Heart left ventricle (tissue), 16 donors: ENCODE data around the gene ARID3A. TPM values are rescaled to one million over a fixed set of nuclear protein-coding genes. Genes with fewer than 3 reads are reported as not detected.

Source experiments
- ATAC-seq, 4 donors: fragments of 200-7000 bp; cut with Tn5 transposase; one replicate each; pipeline ENCODE4 v1.9.1; 2020 to 2022; ENCODE audit warnings: moderate library complexity in 4 of 4, mild to moderate bottlenecking in 3 of 4, moderate number of reproducible peaks in 1 of 4
- DNase-seq, 5 donors: peaks; one replicate each; pipeline ENCODE4 v3.0.0-alpha.2; 2020
- H3K27ac ChIP-seq, 12 donors: fragments of 200-600 bp; sonication (generic) in 4 of 12; one replicate each; pipeline versions ENCODE4 v1.5.0 to v1.8.0; 2016 to 2022; ENCODE audit warnings: mild to moderate bottlenecking in 2 of 12
- H3K27me3 ChIP-seq, 9 donors: fragments of 200-600 bp; sonication (generic) in 2 of 9; one replicate each; pipeline versions ENCODE4 v1.5.1 to v1.8.0; 2016 to 2022; ENCODE audit warnings: mild to moderate bottlenecking in 3 of 9
- H3K36me3 ChIP-seq, 9 donors: fragments of 200-600 bp; sonication (generic) in 2 of 9; one replicate each; pipeline versions ENCODE4 v1.5.0 to v1.8.0; 2018 to 2022; ENCODE audit warnings: mild to moderate bottlenecking in 2 of 9
- H3K4me1 ChIP-seq, 12 donors: fragments of 200-600 bp; sonication (generic) in 4 of 12; one replicate each; pipeline versions ENCODE4 v1.5.0 to v1.8.0; 2016 to 2022; ENCODE audit warnings: mild to moderate bottlenecking in 3 of 12
- H3K4me3 ChIP-seq, 12 donors: fragments of 200-600 bp; sonication (generic) in 4 of 12; one replicate each; pipeline versions ENCODE4 v1.5.0 to v1.8.0; 2017 to 2022; ENCODE audit warnings: mild to moderate bottlenecking in 9 of 12, moderate library complexity in 4 of 12
- H3K9me3 ChIP-seq, 12 donors: fragments of 200-600 bp; sonication (generic) in 4 of 12; one replicate each; pipeline versions ENCODE4 v1.5.0 to v1.8.0; 2016 to 2022; ENCODE audit warnings: mild to moderate bottlenecking in 1 of 12
- POLR2A ChIP-seq, 2 donors: fragments of 450-650 bp; IDR thresholded peaks; one replicate each; pipeline ENCODE4 v1.6.1; 2017; ENCODE audit warnings: antibody characterized with exemption in 2 of 2, mild to moderate bottlenecking in 2 of 2, moderate library complexity in 2 of 2
- WGBS, 4 donors: extraction: QIAGEN DNeasy Blood & Tissue Kit in 2 of 4; methylation state at CpG; one replicate each; pipeline versions ENCODE4 v1.1.5 to v1.1.7; 2013 to 2018; 5-methylcytosine and 5-hydroxymethylcytosine counted together
- intact Hi-C, 10 donors: fragments of 100-400 bp; cut with DNase I; formaldehyde crosslinking; loops; one replicate each; pipeline versions ENCODE4 v1.11.1 to v1.14.2; 2022
- polyA plus RNA-seq, 2 donors: library from polyadenylated mRNA; stranded (reverse); fragments of 200-250 nt; gene quantifications; one replicate each; pipeline ENCODE4 v1.2.3, GENCODE V29; 2013
- total RNA-seq, 9 donors: library from RNA; depleted of rRNA in 2 of 9; stranded (reverse); fragments of >200 nt in 2 of 9; fragmentation: NEBNext Ultra II Directional in 3 of 9; extraction: Animal tissue kit (Norgen Biotek cat#: 25700) in 3 of 9; gene quantifications; one replicate each; pipeline versions ENCODE4 v1.1.0 to v1.2.4, GENCODE V29; 2016 to 2023
- TF ChIP-seq, protein P1 (sequence below), 12 donors: fragments of 200-600 bp; sonication (generic) in 4 of 12; IDR thresholded peaks; one replicate each; pipeline versions ENCODE4 v1.5.0 to v1.8.0; 2018 to 2022; ENCODE audit warnings: antibody characterized with exemption in 12 of 12, mild to moderate bottlenecking in 5 of 12
- donor health status: ischemic (EF 13 %, LVEDD 7.1; RV severe dilation, severe dysfunction).
- donor health status: healthy with polysubstance abuse.
- donor health status: DM: no; HTN: yes; CAD: no.
- donor health status: DM: no; HTN: no; CAD: no.
- donor health status: ischemic (EF 25% LVEDD 6.9; RV normal size, moderate dysfunction).
- donor health status: ischemic (EF 25% LVEDD 5.7; RV mildly dilated, moderate dysfunction).
- donor health status: healthy.
- donor health status: DM: yes; HTN: yes; CAD: no.
- donor health status: ischemic (EF 35%, LVEDD 5.7; RV mildly dilated, moderate dysfunction).
- donor health status: nonischemic (EF 11% LVEDD 7.7; RV severe dilation, severe dysfunction).
- donor health status: DM: yes; HTN: yes; CAD: no.
- donor health status: PGD.
- donor health status: ischemic (EF 29% LVEDD 5.4; RV normal size, mild dysfunction).
- donor health status: nonischemic (EF 23%, LVEDD 6.1; RV moderate dilation, normal function).

ARID3A gene
- total and polyA plus RNA-seq, 11 donors: 1.9 to 15.7 (median 5.8) TPM

DNA sequence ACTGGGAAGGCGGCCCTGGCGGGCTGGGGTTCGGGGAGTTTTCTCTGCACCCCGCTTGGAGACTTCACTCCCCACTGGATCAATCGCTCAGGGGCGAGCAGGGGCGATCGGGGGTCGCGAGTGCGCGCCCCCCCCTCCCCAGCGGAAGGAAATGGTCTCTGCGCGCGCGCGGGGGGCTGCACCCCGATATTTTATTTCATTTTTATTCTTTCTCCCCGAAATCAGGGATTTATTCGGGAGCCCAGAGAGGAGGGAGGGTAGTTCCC, 421 bp downstream of the ARID3A start:
- 0 to 1% (median 1%) methylated on average over 20 to 21 of the region's 21 CpGs for WGBS, 4 donors
- Histone ChIP-seq H3K27ac (peak overlapping the region in 11 of 12 donors; percentile 53 to 93 (median 82)), H3K27me3 (peaks cover 0 to 3% (median 2%) of the 10 kb centered on the region in 9 donors), H3K9me3 (no peaks in the 10 kb centered on the region), H3K36me3 (peaks cover 0 to 9% (median 0%) of the 10 kb centered on the region in 9 donors), H3K4me3 (peak overlapping the region; percentile 54 to 96 (median 86)), H3K4me1 (peaks cover 0 to 37% (median 18%) of the 10 kb centered on the region in 12 donors)
- intact Hi-C loops: loop anchor here in 2 of 10 donors (10.0 kb wide), 2 partner anchors 259 to 319 kb away; partner anchors contain the start of genes ATP5F1D (in 1 of the 2) and MIDN (in 1 of the 2)
- ATAC-seq: no peak
- no peak for DNase-seq
- TF ChIP-seq, protein P1, sequence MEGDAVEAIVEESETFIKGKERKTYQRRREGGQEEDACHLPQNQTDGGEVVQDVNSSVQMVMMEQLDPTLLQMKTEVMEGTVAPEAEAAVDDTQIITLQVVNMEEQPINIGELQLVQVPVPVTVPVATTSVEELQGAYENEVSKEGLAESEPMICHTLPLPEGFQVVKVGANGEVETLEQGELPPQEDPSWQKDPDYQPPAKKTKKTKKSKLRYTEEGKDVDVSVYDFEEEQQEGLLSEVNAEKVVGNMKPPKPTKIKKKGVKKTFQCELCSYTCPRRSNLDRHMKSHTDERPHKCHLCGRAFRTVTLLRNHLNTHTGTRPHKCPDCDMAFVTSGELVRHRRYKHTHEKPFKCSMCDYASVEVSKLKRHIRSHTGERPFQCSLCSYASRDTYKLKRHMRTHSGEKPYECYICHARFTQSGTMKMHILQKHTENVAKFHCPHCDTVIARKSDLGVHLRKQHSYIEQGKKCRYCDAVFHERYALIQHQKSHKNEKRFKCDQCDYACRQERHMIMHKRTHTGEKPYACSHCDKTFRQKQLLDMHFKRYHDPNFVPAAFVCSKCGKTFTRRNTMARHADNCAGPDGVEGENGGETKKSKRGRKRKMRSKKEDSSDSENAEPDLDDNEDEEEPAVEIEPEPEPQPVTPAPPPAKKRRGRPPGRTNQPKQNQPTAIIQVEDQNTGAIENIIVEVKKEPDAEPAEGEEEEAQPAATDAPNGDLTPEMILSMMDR (IDR thresholded peaks at IDR 0.05): no peak
- no peak for TF ChIP-seq POLR2A (IDR thresholded peaks at IDR 0.05)

DNA sequence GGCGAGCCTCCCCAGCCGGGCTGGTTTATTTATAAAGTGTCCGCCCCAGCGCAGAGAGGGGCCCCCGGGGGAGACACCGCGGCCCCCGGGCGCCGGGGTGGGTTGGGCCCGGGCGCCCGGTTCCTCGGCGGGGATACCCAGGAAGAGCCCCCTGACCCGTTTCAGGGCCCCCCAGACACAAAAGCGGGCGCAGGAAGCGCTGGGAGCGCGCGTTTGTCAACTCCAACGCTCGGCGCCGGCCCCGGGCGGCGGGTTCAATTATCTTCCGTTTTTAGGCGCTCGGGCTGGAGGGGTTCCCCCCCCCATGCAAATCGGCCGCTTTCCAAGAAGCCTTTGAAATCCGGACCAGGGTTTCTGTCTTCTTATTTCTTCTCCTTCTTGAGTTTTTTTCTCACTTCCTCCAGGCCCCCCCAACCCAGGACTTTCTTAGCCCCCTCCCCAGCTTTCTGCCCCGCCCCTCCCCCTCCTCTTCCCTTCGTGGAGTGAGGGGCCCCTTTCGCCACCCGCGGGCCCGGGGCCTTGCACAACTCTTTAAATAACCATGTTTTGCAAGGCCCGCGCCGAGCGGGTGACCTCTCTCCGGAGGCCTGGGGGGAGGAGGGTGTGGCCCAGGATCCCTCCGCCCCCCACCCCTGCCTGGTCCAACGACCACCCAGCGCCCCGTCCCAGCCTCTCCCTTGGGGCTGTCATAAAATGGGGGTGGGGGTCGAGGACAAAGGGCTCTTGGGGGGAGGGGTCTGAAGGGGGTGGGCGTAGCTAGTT, 935 bp downstream of the ARID3A start:
- intact Hi-C loops: loop anchor here in 2 of 10 donors (10.0 kb wide), 2 partner anchors 258 to 318 kb away; partner anchors contain the start of genes ATP5F1D (in 1 of the 2) and MIDN (in 1 of the 2)
- no peaks in the 10 kb centered on the region for H3K9me3 ChIP-seq
- H3K27me3 ChIP-seq: no peaks in the 10 kb centered on the region
- no peak for TF ChIP-seq POLR2A (IDR thresholded peaks at IDR 0.05)
- TF ChIP-seq, protein P1 (IDR thresholded peaks at IDR 0.05): no peak
- 0 to 1% (median 1%) methylated on average over 35 to 52 of the region's 52 CpGs for WGBS, 4 donors
- DNase-seq: peak; percentile 68 to 85 (median 75)
- H3K27ac ChIP-seq: peak overlapping the region in 11 of 12 donors; percentile 53 to 93 (median 82)
- H3K4me3 ChIP-seq: peak overlapping the region; percentile 54 to 96 (median 86)
- peaks cover 0 to 9% (median 0%) of the 10 kb centered on the region in 9 donors for H3K36me3 ChIP-seq
- peaks cover 0 to 34% (median 18%) of the 10 kb centered on the region in 12 donors for H3K4me1 ChIP-seq
- ATAC-seq: peak in 2 of 4 donors; percentile 21 to 35

DNA sequence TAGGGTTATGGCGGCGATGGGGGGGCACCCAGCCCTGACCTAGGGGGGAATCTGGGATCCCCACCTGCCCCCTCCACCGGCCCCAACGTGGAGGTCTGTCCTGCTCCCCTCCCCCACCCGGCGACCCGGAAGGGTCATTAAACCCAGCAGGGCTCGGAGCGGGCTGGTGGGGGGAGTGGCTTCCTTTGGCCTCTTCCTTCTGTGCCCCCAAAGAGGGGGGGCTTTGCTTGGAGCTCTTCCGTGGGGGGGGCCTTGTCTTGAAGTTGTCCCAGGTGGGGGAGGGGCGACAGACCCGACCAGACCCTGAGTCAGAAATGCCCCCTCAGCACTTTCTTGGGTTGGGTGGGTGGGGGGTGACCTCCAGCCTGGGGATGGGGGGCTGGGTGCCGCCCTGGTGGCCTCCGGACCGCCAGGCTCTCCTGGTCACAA, 1.5 kb downstream of the ARID3A start:
- peak in 2 of 5 donors; percentile 66 to 72 for DNase-seq
- peaks cover 0 to 37% (median 17%) of the 10 kb centered on the region in 12 donors for H3K4me1 ChIP-seq
- no peak for ATAC-seq
- no peaks in the 10 kb centered on the region for H3K9me3 ChIP-seq
- no peaks in the 10 kb centered on the region for H3K27me3 ChIP-seq
- peak overlapping the region in 11 of 12 donors; percentile 63 to 96 (median 89) for H3K4me3 ChIP-seq
- H3K27ac ChIP-seq: peak overlapping the region in 10 of 12 donors; percentile 53 to 93 (median 82)
- WGBS, 4 donors: 13 to 37% (median 16%) methylated on average over 3 to 15 of the region's 15 CpGs
- intact Hi-C loops: loop anchor here in 2 of 10 donors (10.0 kb wide), 2 partner anchors 257 to 317 kb away; partner anchors contain the start of genes ATP5F1D (in 1 of the 2) and MIDN (in 1 of the 2)
- H3K36me3 ChIP-seq: peaks cover 0 to 9% (median 0%) of the 10 kb centered on the region in 9 donors
- TF ChIP-seq, protein P1 (IDR thresholded peaks at IDR 0.05): no peak
- no peak for TF ChIP-seq POLR2A (IDR thresholded peaks at IDR 0.05)
